OCI-LY3 (cell line): Measurements from ENCODE around the gene RBBP4.

ENCODE experiments used
- EZH2phosphoT487 ChIP-seq: fragments of 200-600 bp; shearing (Covaris generic); IDR thresholded peaks from 2 replicates; pipeline ENCODE4 v1.6.1; 2018; ENCODE audit warnings: antibody characterized with exemption, mixed run types, low read depth
- TF ChIP-seq, protein P1 (sequence below): fragments of 200-600, 300-600 bp; sonication (generic); IDR thresholded peaks from 2 replicates; pipeline ENCODE4 v1.5.1; 2014; ENCODE audit warnings: antibody characterized with exemption, low read length, low read depth

DNA sequence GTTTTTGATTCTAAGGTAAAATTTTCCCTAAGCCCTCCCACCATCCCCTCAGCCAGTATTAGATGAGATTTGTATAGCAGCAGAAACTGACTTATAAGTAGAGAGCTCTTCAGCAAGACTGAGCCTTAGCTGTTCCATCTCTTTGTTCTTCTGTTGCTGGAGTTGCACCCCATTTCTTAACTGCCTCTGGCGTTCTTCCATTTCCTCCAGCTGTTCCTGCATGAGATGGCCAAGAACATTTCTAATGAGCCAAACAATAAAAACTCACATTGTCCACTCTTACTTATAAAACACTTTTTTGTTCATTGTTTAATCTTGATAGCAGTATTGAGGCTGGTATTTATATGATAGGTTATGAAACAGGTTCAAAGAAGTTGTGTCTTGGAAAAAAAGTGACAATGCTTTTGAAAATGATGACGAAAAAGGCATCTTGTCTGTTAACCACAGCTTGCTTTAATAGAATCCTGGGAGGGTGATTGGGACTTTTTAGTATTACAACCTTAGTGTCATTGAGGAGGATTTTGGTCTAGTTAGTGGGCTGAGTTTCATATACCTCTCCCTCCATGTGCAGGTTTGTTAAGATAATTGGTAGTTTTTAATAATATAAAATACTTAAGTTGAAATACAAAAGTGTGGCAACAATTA is 33.3 kb downstream of the RBBP4 start:
- TF ChIP-seq, protein P1, sequence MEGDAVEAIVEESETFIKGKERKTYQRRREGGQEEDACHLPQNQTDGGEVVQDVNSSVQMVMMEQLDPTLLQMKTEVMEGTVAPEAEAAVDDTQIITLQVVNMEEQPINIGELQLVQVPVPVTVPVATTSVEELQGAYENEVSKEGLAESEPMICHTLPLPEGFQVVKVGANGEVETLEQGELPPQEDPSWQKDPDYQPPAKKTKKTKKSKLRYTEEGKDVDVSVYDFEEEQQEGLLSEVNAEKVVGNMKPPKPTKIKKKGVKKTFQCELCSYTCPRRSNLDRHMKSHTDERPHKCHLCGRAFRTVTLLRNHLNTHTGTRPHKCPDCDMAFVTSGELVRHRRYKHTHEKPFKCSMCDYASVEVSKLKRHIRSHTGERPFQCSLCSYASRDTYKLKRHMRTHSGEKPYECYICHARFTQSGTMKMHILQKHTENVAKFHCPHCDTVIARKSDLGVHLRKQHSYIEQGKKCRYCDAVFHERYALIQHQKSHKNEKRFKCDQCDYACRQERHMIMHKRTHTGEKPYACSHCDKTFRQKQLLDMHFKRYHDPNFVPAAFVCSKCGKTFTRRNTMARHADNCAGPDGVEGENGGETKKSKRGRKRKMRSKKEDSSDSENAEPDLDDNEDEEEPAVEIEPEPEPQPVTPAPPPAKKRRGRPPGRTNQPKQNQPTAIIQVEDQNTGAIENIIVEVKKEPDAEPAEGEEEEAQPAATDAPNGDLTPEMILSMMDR = no peak
- TF ChIP-seq EZH2phosphoT487 = no peak
